Measurements from ENCODE around the gene PLEKHA7. TPM values are rescaled to one million over a fixed set of nuclear protein-coding genes. Genes with fewer than 3 reads are reported as not detected.
A peak's percentile ranks its signal among the peaks of the same experiment; 100 is the strongest.

PLEKHA7 gene
- total and polyA plus RNA-seq, 2 of the 4 experiments (the other 2 are of a cell fraction): 0.12 TPM; not detected in 1

- ChIA-PET CTCF (no interaction called here), POLR2A (ENCODE audit: unreplicated experiment) (no interaction called here)
- H4K20me1 ChIP-seq (ENCODE audit: insufficient read depth, low read length): no peaks in the 10 kb centered on the region
- H3K36me3 ChIP-seq (ENCODE audit: control insufficient read depth, insufficient read depth, low read length): no peaks in the 10 kb centered on the region
- H2AK5ac ChIP-seq (ENCODE audit: low read depth, low read length): no peak overlapping the region
- intact Hi-C loops (cut with micrococcal nuclease): no loop called here
- H3K27ac ChIP-seq (ENCODE audit: insufficient read depth, low read length): no peak overlapping the region
- H4K5ac ChIP-seq (ENCODE audit: low read depth, low read length): no peak overlapping the region
- ATAC-seq (ENCODE audit: low read depth) (no peak), DNase-seq (no peak)
- no peak overlapping the region for H2BK15ac ChIP-seq (ENCODE audit: low read depth, low read length)
- no peak overlapping the region for H3K56ac ChIP-seq (ENCODE audit: extremely low read depth, insufficient read depth, low read length)
- no peak overlapping the region for H3K4ac ChIP-seq (ENCODE audit: low read depth, low read length)
- no peak overlapping the region for H2BK5ac ChIP-seq (ENCODE audit: low read depth, low read length, poor library complexity, severe bottlenecking)
- in situ Hi-C loops (cut with MboI; ENCODE audit: low sequenced_read_pairs): no loop called here
- H3K4me3 ChIP-seq (ENCODE audit: insufficient read depth, low read depth, low read length): no peak overlapping the region
- H4K91ac ChIP-seq (ENCODE audit: insufficient read depth, low read depth, low read length): no peak overlapping the region
- H3K27me3 ChIP-seq (ENCODE audit: control insufficient read depth, insufficient read depth, low read length): peaks cover 30% of the 10 kb centered on the region
- no peak overlapping the region for H3K23ac ChIP-seq (ENCODE audit: low read depth, low read length)
- no peak overlapping the region for H2BK20ac ChIP-seq (ENCODE audit: low read depth, low read length)
- H3K14ac ChIP-seq (replicated peaks; ENCODE audit: low read depth, low read length): no peak overlapping the region
- WGBS, 2 experiments (ENCODE audit: extremely low coverage in 2 of 2, insufficient read length in 1 of 2): no CpG with 5 or more reads among the region's 4 CpGs
- no peak for TF ChIP-seq SMC3 (IDR thresholded peaks at IDR 0.05; ENCODE audit: low read depth, low read length)
- TF ChIP-seq POLR2A (IDR thresholded peaks at IDR 0.05; ENCODE audit: low read depth, low read length): no peak
- TF ChIP-seq RAD21 (IDR thresholded peaks at IDR 0.05; ENCODE audit: low read length): no peak
- no peak for TF ChIP-seq NFE2L2 (IDR thresholded peaks at IDR 0.05; ENCODE audit: low read depth, low read length)
- H4K8ac ChIP-seq (ENCODE audit: low read depth in 2 of 2, low read length in 2 of 2): no peak overlapping the region
- no peak overlapping the region for H3K18ac ChIP-seq (ENCODE audit: low read depth, low read length)
- no TSS peak for BruUV-seq (replicated peaks)
- no peak overlapping the region for H2AFZ ChIP-seq (replicated peaks; ENCODE audit: low read length, poor library complexity)
- H2BK120ac ChIP-seq (ENCODE audit: low read depth, low read length): no peak overlapping the region
- no peaks in the 10 kb centered on the region for H3K9me1 ChIP-seq (ENCODE audit: insufficient read depth, low read length)
- H3K4me1 ChIP-seq (ENCODE audit: control insufficient read depth, insufficient read depth, low read length): no peaks in the 10 kb centered on the region
- H3K79me1 ChIP-seq (ENCODE audit: low read depth in 1 of 2, low read length in 2 of 2): no peaks in the 10 kb centered on the region
- H3K9me3 ChIP-seq (ENCODE audit: control insufficient read depth, insufficient read depth, low read length): no peaks in the 10 kb centered on the region
- dilution Hi-C loops (cut with HindIII; ENCODE audit: low sequenced_read_pairs, unreplicated experiment): no loop called here
- H2AK9ac ChIP-seq (replicated peaks; ENCODE audit: low read depth, low read length, poor library complexity): peak overlapping the region; percentile 48
- H3K9ac ChIP-seq (ENCODE audit: low read depth, low read length): no peak overlapping the region
- H3K4me2 ChIP-seq (ENCODE audit: low read depth, low read length): no peak overlapping the region
These were observed 247.1 kb downstream of the PLEKHA7 start for GRCh38 chr11:16767137-16767536.
